Pancreas (tissue), 10 donors: ENCODE results near the gene AKAP6. TPM values are rescaled to one million over a fixed set of nuclear protein-coding genes. Genes with fewer than 3 reads are reported as not detected.
A peak's percentile ranks its signal among the peaks of the same experiment; 100 is the strongest.

Source experiments
- ATAC-seq, 4 donors: fragments of 200-7000 bp; cut with Tn5 transposase; one replicate each; pipeline versions ENCODE4 v1.8.0 to v1.9.1; 2020; ENCODE audit warnings: mild to moderate bottlenecking in 4 of 4, moderate library complexity in 4 of 4
- DNase-seq, 6 donors: peaks; one replicate each; pipeline ENCODE4 v3.0.0-alpha.2; 2020
- FAIRE-seq: peaks from 2 replicates; lab custom pipeline; 2012; peaks lifted over from hg19 to GRCh38; lab: Jason Lieb, UNC
- H3K27ac ChIP-seq, 4 donors: fragments of 200-600 bp; sonication (generic); 1 replicate in 3 of 4; 2 replicates in 1 of 4; pipeline versions ENCODE4 v1.5.0 to v1.8.0; 2020
- H3K27me3 ChIP-seq, 4 donors: fragments of 200-600 bp; one replicate each; pipeline ENCODE4 v1.8.0; 2021
- H3K36me3 ChIP-seq, 3 donors: fragments of 200-600 bp; sonication (generic) in 1 of 3; one replicate each; pipeline versions ENCODE4 v1.5.0 to v1.8.0; 2020 to 2021
- H3K4me1 ChIP-seq, 3 donors: fragments of 200-600 bp; one replicate each; pipeline ENCODE4 v1.8.0; 2021
- H3K4me3 ChIP-seq, 4 donors: fragments of 200-600 bp; sonication (generic) in 2 of 4; one replicate each; pipeline versions ENCODE4 v1.5.0 to v1.8.0; 2020 to 2021
- H3K9me3 ChIP-seq, 4 donors: fragments of 200-600 bp; one replicate each; pipeline ENCODE4 v1.8.0; 2021
- WGBS, 2 donors: extraction: QIAGEN DNeasy Blood & Tissue Kit; methylation state at CpG; one replicate each; pipeline ENCODE4 v1.1.7; 2013; 5-methylcytosine and 5-hydroxymethylcytosine counted together
- intact Hi-C, 3 donors: fragments of 100-400 bp; cut with DNase I; formaldehyde crosslinking; loops; one replicate each; pipeline versions ENCODE4 v1.11.1 to v1.14.2; 2022
- polyA plus RNA-seq, 2 donors: library from polyadenylated mRNA; stranded (reverse); fragments of 200-250 nt; gene quantifications; one replicate each; pipeline ENCODE4 v1.2.3, GENCODE V29; 2013
- total RNA-seq, 6 donors: library from RNA; stranded (reverse); fragmentation: NEBNext Ultra II Directional in 4 of 6; extraction: Animal tissue kit (Norgen Biotek cat#: 25700) in 4 of 6; gene quantifications; one replicate each; pipeline versions ENCODE4 v1.2.1 to v1.2.4, GENCODE V29; 2021 to 2023
- TF ChIP-seq, protein P1 (sequence below), 4 donors: fragments of 200-600 bp; sonication (generic) in 3 of 4; IDR thresholded peaks; one replicate each; pipeline versions ENCODE4 v1.5.0 to v1.8.0; 2021; ENCODE audit warnings: antibody characterized with exemption in 4 of 4
- donor health status: healthy with polysubstance abuse.
- donor health status: DM: no; HTN: no; CAD: no; lungs with moderate emphysema.
- donor health status: DM: no; HTN: no; CAD: no.
- donor health status: control.
- donor health status: control.
- donor health status: Bipolar disorder and iron deficiency.
- donor health status: DM: yes; HTN: yes; CAD: no.
- donor health status: DM: no; HTN: no; CAD: no.
- donor health status: DM: no; HTN: no; CAD: no.
- donor health status: DM: yes; HTN: yes; CAD: no.

Gene AKAP6
- total and polyA plus RNA-seq, 8 donors: 0.34 to 2.2 (median 1.8) TPM

DNA sequence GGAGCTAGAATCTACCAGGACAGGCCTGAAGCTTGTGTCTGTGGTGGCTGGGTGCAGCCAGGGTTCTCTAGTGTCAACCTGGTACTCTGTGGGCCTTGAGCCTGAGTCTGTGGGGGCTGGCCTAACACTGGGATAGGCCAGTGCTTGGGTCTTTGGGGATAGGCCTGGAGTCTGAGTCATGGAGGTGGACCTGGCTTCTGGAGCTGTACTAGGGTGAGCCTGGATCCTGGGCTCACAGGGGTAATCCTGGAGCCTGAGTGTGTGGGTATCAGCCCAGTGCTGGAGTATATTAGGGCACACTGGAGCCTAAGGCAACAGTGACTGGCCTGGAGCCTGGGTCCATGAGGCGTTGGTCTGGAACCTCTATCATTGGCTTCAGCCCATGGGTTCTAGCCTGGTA, 427.1 kb downstream of the AKAP6 start:
- WGBS, 2 donors: 80 to 94% methylated on average over 1 of the region's 1 CpG
- Histone ChIP-seq H3K9me3 (no peaks in the 10 kb centered on the region), H3K27me3 (no peaks in the 10 kb centered on the region), H3K4me1 (no peaks in the 10 kb centered on the region), H3K4me3 (no peak overlapping the region), H3K36me3 (no peaks in the 10 kb centered on the region), H3K27ac (no peak overlapping the region)
- FAIRE-seq (no peak), DNase-seq (peak in 1 of 6 donors; percentile 38), ATAC-seq (no peak)
- TF ChIP-seq, protein P1, sequence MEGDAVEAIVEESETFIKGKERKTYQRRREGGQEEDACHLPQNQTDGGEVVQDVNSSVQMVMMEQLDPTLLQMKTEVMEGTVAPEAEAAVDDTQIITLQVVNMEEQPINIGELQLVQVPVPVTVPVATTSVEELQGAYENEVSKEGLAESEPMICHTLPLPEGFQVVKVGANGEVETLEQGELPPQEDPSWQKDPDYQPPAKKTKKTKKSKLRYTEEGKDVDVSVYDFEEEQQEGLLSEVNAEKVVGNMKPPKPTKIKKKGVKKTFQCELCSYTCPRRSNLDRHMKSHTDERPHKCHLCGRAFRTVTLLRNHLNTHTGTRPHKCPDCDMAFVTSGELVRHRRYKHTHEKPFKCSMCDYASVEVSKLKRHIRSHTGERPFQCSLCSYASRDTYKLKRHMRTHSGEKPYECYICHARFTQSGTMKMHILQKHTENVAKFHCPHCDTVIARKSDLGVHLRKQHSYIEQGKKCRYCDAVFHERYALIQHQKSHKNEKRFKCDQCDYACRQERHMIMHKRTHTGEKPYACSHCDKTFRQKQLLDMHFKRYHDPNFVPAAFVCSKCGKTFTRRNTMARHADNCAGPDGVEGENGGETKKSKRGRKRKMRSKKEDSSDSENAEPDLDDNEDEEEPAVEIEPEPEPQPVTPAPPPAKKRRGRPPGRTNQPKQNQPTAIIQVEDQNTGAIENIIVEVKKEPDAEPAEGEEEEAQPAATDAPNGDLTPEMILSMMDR (IDR thresholded peaks at IDR 0.05): no peak
- intact Hi-C loops: no loop called here

DNA sequence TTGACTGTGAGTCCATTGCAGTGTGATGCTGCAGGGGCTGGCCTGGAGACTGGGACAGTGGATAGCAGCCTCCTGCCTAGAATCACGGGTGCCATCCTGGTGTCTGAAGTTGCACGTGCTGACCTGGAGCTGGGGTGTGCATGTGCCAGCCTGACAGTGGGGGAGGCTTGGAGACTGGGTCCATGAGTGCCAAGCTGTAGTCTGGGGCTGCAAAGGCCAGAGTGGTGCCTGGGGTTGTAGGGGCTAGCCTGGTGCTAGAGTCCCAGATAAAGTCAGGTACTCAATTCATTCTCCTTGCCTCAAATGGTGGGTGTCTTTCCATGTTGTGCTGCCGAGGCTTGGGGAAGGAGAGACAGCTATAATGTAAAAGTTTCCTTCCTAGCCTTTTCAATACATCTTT, 427.7 kb downstream of the AKAP6 start:
- Histone ChIP-seq H3K9me3 (no peaks in the 10 kb centered on the region), H3K27ac (no peak overlapping the region), H3K36me3 (no peaks in the 10 kb centered on the region), H3K27me3 (no peaks in the 10 kb centered on the region), H3K4me1 (no peaks in the 10 kb centered on the region), H3K4me3 (no peak overlapping the region)
- intact Hi-C loops: no loop called here
- no peak for ATAC-seq
- no peak for FAIRE-seq
- peak in 2 of 6 donors; percentile 26 to 31 for DNase-seq
- WGBS, 2 donors: 79 to 81% methylated on average over 3 of the region's 3 CpGs
- TF ChIP-seq, protein P1 (IDR thresholded peaks at IDR 0.05): no peak

DNA sequence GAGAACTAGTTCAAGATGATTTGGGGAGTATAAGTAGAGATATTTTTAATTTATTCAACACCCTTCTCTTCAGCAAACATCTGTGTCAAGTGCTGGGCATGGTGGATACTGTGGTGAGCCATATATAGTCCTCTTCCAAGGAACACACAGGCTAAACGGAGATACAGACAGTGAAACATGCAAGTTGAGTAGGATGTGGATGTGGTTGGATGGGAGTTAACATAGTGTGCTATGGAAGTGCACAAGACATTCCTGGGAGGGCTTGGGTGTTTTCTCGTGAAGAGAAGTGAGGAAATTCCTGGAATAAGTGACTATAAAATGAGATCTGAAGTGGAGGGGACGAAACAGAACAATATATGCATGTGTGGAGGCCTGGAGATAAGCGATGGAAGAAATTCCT, 428.5 kb downstream of the AKAP6 start:
- no peak for FAIRE-seq
- H3K4me3 ChIP-seq: no peak overlapping the region
- no peak for DNase-seq
- H3K9me3 ChIP-seq: no peaks in the 10 kb centered on the region
- H3K36me3 ChIP-seq: no peaks in the 10 kb centered on the region
- ATAC-seq: no peak
- intact Hi-C loops: no loop called here
- no peak overlapping the region for H3K27ac ChIP-seq
- WGBS, 2 donors: 64 to 78% methylated on average over 4 of the region's 4 CpGs
- no peaks in the 10 kb centered on the region for H3K4me1 ChIP-seq
- TF ChIP-seq, protein P1 (IDR thresholded peaks at IDR 0.05): no peak
- H3K27me3 ChIP-seq: no peaks in the 10 kb centered on the region

DNA sequence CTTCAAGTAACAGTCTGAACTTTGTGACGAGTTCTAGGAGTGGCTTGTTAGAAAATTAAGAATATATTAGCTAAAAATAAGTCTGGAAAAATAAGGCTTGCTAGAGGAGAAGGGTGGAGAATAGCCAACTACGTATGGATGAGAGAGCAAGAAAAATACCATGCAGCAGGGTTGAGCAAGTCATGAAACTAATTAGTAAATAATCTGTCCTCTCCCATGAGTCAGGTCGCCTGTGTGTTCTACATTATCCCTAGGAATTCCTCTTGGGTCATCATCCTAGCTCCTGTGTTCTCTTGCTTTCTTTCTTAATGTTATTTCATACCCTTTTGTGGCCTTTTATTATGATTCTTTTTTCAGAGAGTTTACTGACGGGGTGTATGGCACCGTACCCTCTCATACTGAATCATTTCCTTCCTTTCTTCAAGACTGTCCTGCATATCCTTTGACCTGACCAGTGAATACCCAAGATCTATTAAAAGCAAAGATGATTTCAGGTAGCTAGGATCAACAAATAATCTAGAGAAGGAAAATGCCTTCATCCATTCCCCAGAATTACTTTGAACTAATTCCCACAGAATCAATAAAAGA, 432.4 kb downstream of the AKAP6 start:
- no peak for ATAC-seq
- H3K4me1 ChIP-seq: no peaks in the 10 kb centered on the region
- DNase-seq: no peak
- H3K36me3 ChIP-seq: no peaks in the 10 kb centered on the region
- no peak for FAIRE-seq
- intact Hi-C loops: no loop called here
- no peak overlapping the region for H3K4me3 ChIP-seq
- 67 to 76% methylated on average over 5 of the region's 5 CpGs for WGBS, 2 donors
- H3K27me3 ChIP-seq: no peaks in the 10 kb centered on the region
- H3K9me3 ChIP-seq: no peaks in the 10 kb centered on the region
- H3K27ac ChIP-seq: no peak overlapping the region
- TF ChIP-seq, protein P1 (IDR thresholded peaks at IDR 0.05): no peak

DNA sequence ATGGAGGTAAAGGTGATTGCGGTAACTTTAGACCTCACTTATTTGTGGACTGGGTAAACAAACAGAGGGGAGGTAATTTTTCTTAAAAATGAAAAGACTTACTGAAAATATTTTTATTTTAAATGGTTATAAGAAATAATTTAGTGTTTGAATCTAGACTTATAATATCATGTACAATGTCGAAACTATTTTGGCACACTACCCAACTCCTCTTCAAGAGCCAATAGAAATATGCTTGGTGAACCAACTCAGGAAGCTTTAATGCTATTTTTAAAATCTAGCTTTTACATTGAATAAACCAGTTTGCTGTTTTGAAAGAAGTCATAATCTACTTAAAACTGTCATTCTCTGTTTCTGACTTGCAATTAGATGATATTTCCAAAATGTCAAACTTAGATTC, 433.8 kb downstream of the AKAP6 start:
- intact Hi-C loops: no loop called here
- no peak for FAIRE-seq
- DNase-seq: no peak

More for the DNA sequence above, 433.8 kb downstream of the AKAP6 start:
- ATAC-seq: no peak
- TF ChIP-seq, protein P1 (IDR thresholded peaks at IDR 0.05): no peak
- H3K27me3 ChIP-seq: no peaks in the 10 kb centered on the region
- no peaks in the 10 kb centered on the region for H3K36me3 ChIP-seq
- no peaks in the 10 kb centered on the region for H3K4me1 ChIP-seq
- WGBS, 2 donors: 90 to 92% methylated on average over 2 of the region's 2 CpGs
- no peaks in the 10 kb centered on the region for H3K9me3 ChIP-seq
- no peak overlapping the region for H3K4me3 ChIP-seq
- no peak overlapping the region for H3K27ac ChIP-seq
